MM.1S (cell line): ENCODE data around the gene NKAPL.
A peak's percentile ranks its signal among the peaks of the same experiment; 100 is the strongest.

ENCODE experiments used
- DNase-seq: peaks from one replicate; pipeline ENCODE4 v3.0.0-alpha.2; 2015
- H2AFZ ChIP-seq: fragments of 300-600 bp; sonication (generic); 2 replicates; pipeline ENCODE4 v1.6.0; 2016; ENCODE audit warnings: antibody characterized with exemption, low read length
- H3F3A ChIP-seq: fragments of 300-600 bp; sonication (generic); 2 replicates; pipeline ENCODE4 v1.6.1; 2016; ENCODE audit warnings: mild to moderate bottlenecking, antibody characterized with exemption, low read length, moderate library complexity, mixed read lengths; ENCODE audit not compliant: insufficient read depth
- H3K27ac ChIP-seq: fragments of 300-600 bp; sonication (generic); 2 replicates; pipeline ENCODE4 v1.5.1; 2016; ENCODE audit warnings: mild to moderate bottlenecking, low read length
- H3K27me3 ChIP-seq: fragments of 300-600 bp; sonication (generic); replicated peaks from 2 replicates; pipeline ENCODE4 v1.6.0; 2016; ENCODE audit warnings: low read length; ENCODE audit not compliant: insufficient read depth
- H3K36me3 ChIP-seq: fragments of 300-600 bp; sonication (generic); replicated peaks from 2 replicates; pipeline ENCODE4 v1.6.1; 2016; ENCODE audit warnings: mild to moderate bottlenecking, low read length, mixed read lengths; ENCODE audit not compliant: insufficient read depth
- H3K4me1 ChIP-seq: fragments of 300-600 bp; sonication (generic); 2 replicates; pipeline ENCODE4 v1.6.1; 2016; ENCODE audit warnings: low read length, mixed read lengths
- H3K4me2 ChIP-seq: fragments of 300-600 bp; sonication (generic); 2 replicates; pipeline ENCODE4 v1.6.0; 2016; ENCODE audit warnings: low read depth, low read length
- H3K4me3 ChIP-seq: fragments of 300-600 bp; sonication (generic); 2 replicates; pipeline ENCODE4 v1.5.1; 2016; ENCODE audit warnings: low read length, mixed read lengths
- H3K79me2 ChIP-seq: fragments of 300-600 bp; sonication (generic); 2 replicates; pipeline ENCODE4 v1.6.1; 2016; ENCODE audit warnings: mixed run types, low read length, mixed read lengths
- H3K9ac ChIP-seq: fragments of 300-600 bp; sonication (generic); 2 replicates; pipeline ENCODE4 v1.6.1; 2016; ENCODE audit warnings: low read length, mixed read lengths
- H3K9me2 ChIP-seq: fragments of 300-600 bp; sonication (generic); replicated peaks from 2 replicates; pipeline ENCODE4 v1.6.1; 2016; ENCODE audit warnings: mild to moderate bottlenecking, low read length, mixed read lengths; ENCODE audit not compliant: insufficient read depth
- H3K9me3 ChIP-seq: fragments of 300-600 bp; sonication (generic); replicated peaks from 2 replicates; pipeline ENCODE4 v1.6.1; 2016; ENCODE audit warnings: mild to moderate bottlenecking, low read length, mixed read lengths; ENCODE audit not compliant: insufficient read depth
- H4K20me1 ChIP-seq: fragments of 300-600 bp; sonication (generic); 2 replicates; pipeline ENCODE4 v1.6.1; 2016; ENCODE audit warnings: mild to moderate bottlenecking, low read length, moderate library complexity, mixed read lengths; ENCODE audit not compliant: insufficient read depth
- EZH2 ChIP-seq: fragments of 300-600 bp; sonication (generic); optimal IDR thresholded peaks from 2 replicates; pipeline ENCODE3; 2017; ENCODE audit warnings: low read depth, mild to moderate bottlenecking, antibody characterized with exemption, low read length, mixed read lengths
- EZH2phosphoT487 ChIP-seq: fragments of 300-600 bp; sonication (generic); IDR thresholded peaks from 2 replicates; pipeline ENCODE4 v1.6.1; 2018; ENCODE audit warnings: antibody characterized with exemption, low read length
- TF ChIP-seq, protein P1 (sequence below): fragments of 300-600 bp; sonication (generic); IDR thresholded peaks from 2 replicates; pipeline ENCODE4 v1.5.1; 2016; ENCODE audit warnings: antibody characterized with exemption, low read length, mixed read lengths

Gene NKAPL

DNA sequence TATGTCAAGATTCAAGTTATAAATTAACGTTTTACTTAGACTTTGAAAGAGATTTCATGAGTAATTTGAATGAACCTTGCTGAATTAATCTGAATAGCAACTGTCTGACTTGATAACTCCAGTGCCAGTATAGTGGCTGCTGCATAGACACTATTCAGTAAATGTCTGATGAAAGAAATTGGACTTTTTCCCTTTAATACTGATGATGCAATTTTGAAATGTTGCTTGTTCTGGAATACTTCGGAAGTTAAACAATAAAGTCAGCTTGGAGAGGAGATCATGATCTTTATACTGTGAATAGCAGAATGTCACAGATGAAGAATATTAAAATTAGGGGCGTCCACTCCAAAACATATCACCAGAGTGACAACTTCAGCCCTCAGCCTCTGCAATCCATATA is 18.6 kb downstream of the NKAPL start:
- Histone ChIP-seq H3K36me3 (no peaks in the 10 kb centered on the region), H3K4me3 (no peak overlapping the region), H3K27ac (no peak overlapping the region), H4K20me1 (no peaks in the 10 kb centered on the region), H3K27me3 (no peaks in the 10 kb centered on the region), H3F3A (no peaks in the 10 kb centered on the region), H3K79me2 (no peaks in the 10 kb centered on the region), H3K4me2 (no peak overlapping the region), H3K9me2 (no peaks in the 10 kb centered on the region), H3K9me3 (no peaks in the 10 kb centered on the region), H3K4me1 (no peaks in the 10 kb centered on the region), H2AFZ (no peak overlapping the region), H3K9ac (no peak overlapping the region)
- TF ChIP-seq EZH2 (no peak), EZH2phosphoT487 (no peak)
- TF ChIP-seq, protein P1, sequence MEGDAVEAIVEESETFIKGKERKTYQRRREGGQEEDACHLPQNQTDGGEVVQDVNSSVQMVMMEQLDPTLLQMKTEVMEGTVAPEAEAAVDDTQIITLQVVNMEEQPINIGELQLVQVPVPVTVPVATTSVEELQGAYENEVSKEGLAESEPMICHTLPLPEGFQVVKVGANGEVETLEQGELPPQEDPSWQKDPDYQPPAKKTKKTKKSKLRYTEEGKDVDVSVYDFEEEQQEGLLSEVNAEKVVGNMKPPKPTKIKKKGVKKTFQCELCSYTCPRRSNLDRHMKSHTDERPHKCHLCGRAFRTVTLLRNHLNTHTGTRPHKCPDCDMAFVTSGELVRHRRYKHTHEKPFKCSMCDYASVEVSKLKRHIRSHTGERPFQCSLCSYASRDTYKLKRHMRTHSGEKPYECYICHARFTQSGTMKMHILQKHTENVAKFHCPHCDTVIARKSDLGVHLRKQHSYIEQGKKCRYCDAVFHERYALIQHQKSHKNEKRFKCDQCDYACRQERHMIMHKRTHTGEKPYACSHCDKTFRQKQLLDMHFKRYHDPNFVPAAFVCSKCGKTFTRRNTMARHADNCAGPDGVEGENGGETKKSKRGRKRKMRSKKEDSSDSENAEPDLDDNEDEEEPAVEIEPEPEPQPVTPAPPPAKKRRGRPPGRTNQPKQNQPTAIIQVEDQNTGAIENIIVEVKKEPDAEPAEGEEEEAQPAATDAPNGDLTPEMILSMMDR: no peak
- DNase-seq: no peak

DNA sequence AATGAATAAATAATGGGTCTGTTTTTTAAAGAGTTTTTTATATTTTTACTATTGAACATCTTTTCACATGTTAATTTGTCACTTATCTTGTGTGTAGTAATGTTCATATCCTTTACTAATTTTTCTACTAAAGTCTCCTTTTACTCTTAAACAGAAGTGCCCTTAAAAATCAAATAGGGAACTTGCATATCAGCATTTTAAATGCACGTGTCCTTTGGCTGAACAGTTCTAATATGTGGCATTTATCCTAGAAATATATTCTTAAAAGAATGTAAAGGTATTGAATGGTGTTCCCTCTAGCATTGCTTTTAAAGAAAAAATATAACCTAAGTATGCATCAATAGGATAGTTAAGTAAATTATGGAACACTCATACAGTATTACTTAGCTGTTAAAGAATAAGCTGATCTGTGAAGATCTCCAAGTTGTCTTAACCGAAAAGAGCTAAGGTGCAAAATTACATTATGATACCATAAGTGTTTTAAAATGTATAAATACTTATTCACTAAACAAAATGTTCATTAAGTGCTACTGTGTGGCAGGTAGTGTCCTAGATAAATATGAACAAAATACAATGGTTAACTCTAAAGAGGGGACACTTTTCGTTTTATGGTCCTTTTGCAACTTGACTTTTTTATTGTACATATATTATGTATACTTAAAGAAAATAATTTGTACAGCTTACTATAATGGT is 21.6 kb downstream of the NKAPL start:
- peak overlapping the region; percentile 72 for H2AFZ ChIP-seq
- no peaks in the 10 kb centered on the region for H3K36me3 ChIP-seq
- no peaks in the 10 kb centered on the region for H3K27me3 ChIP-seq
- no peaks in the 10 kb centered on the region for H3K79me2 ChIP-seq
- peak overlapping the region; percentile 64 for H3K4me3 ChIP-seq
- no peaks in the 10 kb centered on the region for H3F3A ChIP-seq
- no peak overlapping the region for H3K27ac ChIP-seq
- H3K9me2 ChIP-seq: no peaks in the 10 kb centered on the region
- TF ChIP-seq EZH2 (no peak), EZH2phosphoT487 (no peak)
- TF ChIP-seq, protein P1: no peak
- peak overlapping the region; percentile 72 for H3K4me2 ChIP-seq
- no peaks in the 10 kb centered on the region for H4K20me1 ChIP-seq
- H3K9ac ChIP-seq: peak overlapping the region; percentile 31; the same call in 1 of the 2 replicates
- DNase-seq: no peak
- no peaks in the 10 kb centered on the region for H3K4me1 ChIP-seq
- H3K9me3 ChIP-seq: no peaks in the 10 kb centered on the region

DNA sequence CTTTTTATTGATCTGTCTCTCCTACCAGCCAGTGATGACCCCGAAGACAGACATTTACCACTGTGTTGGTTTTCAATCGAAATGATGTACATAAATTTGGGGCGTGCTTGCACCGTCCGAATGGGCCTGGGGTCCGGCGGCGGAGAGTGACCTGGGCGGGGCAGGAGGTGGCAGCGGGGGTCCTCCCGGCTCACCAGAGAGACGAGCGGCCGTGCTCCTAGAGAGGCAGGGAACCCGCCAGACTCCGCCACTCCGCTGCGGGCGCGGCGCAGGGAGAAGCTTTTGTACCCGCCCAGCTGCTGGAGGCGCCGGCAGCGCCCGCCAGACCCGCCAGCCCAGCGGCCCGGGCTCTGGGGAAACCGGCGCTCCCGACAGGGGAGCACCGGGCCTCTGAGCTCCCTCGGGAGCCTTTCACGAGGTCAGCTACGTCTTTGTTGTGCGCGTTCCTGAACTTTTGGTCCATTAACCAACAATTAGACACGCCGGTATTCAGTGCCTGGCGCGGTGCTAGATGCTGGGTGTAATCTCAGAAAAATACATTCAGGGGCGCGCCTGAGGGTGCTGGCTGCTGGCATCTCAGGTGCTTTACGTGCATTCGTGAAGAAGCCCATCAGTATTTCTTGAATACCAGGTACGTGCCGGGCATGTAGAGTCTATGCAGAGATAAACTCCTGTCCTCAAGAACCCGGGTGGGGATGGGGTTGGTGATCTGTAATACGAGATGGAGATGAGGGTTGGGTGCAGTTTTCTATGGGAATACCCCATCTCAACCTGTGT is 22.4 kb downstream of the NKAPL start, which contains the start of gene PGBD1:
PGBD1 (plus strand) TSS at position 285 of the 777 bp plus-strand sequence. CDS start 2,242 bp downstream, outside the sequence.
- H3F3A ChIP-seq: no peaks in the 10 kb centered on the region
- H3K9me3 ChIP-seq: no peaks in the 10 kb centered on the region
- H3K36me3 ChIP-seq: no peaks in the 10 kb centered on the region
- no peaks in the 10 kb centered on the region for H3K4me1 ChIP-seq
- no peaks in the 10 kb centered on the region for H3K79me2 ChIP-seq
- no peak for TF ChIP-seq EZH2phosphoT487
- TF ChIP-seq, protein P1: no peak
- TF ChIP-seq EZH2: no peak
- H4K20me1 ChIP-seq: no peaks in the 10 kb centered on the region
- no peaks in the 10 kb centered on the region for H3K9me2 ChIP-seq
- H3K4me3 ChIP-seq: peak within 1 kb of the TSS; percentile 64
- peak; percentile 64 for DNase-seq
- H2AFZ ChIP-seq: peak within 1 kb of the TSS; percentile 72
- peak within 1 kb of the TSS; percentile 31; the same call in 1 of the 2 replicates for H3K9ac ChIP-seq
- peak within 1 kb of the TSS; percentile 72 for H3K4me2 ChIP-seq
- no peaks in the 10 kb centered on the region for H3K27me3 ChIP-seq
- no peak within 1 kb of the TSS for H3K27ac ChIP-seq
